GM21390 (cell line): Measurements from ENCODE around the gene SHFL.
A peak's percentile ranks its signal among the peaks of the same experiment; 100 is the strongest.

ENCODE experiments used
- ATAC-seq: cut with Tn5 transposase; IDR thresholded peaks from one replicate; pipeline ENCODE4 v1.9.1; 2021; ENCODE audit not compliant: unreplicated experiment

SHFL gene

GRCh38 chr19:10085641-10086590 lies at the start of gene SHFL:
TSS of gene SHFL (plus strand) at chr19:10086317. CDS start at chr19:10086428, 111 bp downstream.
- peak; percentile 89 for ATAC-seq

- no peak for ATAC-seq
Measured at GRCh38 chr19:10036601-10037071, 49.5 kb upstream of the SHFL start.

GRCh38 chr19:10037367-10037766 lies 48.8 kb upstream of the SHFL start:
- ATAC-seq = no peak

GRCh38 chr19:10037809-10038208 lies 48.3 kb upstream of the SHFL start:
- ATAC-seq = no peak

GRCh38 chr19:10043286-10043927 lies 42.7 kb upstream of the SHFL start:
- no peak for ATAC-seq

- ATAC-seq = no peak
Measured at GRCh38 chr19:10044390-10044789, 41.7 kb upstream of the SHFL start.

GRCh38 chr19:10045371-10045770 lies 40.7 kb upstream of the SHFL start:
- no peak for ATAC-seq

GRCh38 chr19:10049626-10050025 lies 36.5 kb upstream of the SHFL start:
- ATAC-seq = no peak

GRCh38 chr19:10052602-10053360 lies 33.3 kb upstream of the SHFL start:
- no peak for ATAC-seq

- no peak for ATAC-seq
Measured at GRCh38 chr19:10061717-10062310, 24.3 kb upstream of the SHFL start.

GRCh38 chr19:10068205-10068604 lies 17.9 kb upstream of the SHFL start:
- ATAC-seq = no peak

GRCh38 chr19:10069046-10069445 lies 17.1 kb upstream of the SHFL start:
- ATAC-seq = no peak

- ATAC-seq = no peak
Measured at GRCh38 chr19:10070730-10071446, 15.2 kb upstream of the SHFL start.

- ATAC-seq = no peak
Measured at GRCh38 chr19:10074153-10074552, 12.0 kb upstream of the SHFL start.

- ATAC-seq = no peak
Measured at GRCh38 chr19:10076535-10076934, 9.6 kb upstream of the SHFL start.

GRCh38 chr19:10078329-10078728 lies 7.8 kb upstream of the SHFL start:
- ATAC-seq = no peak

- no peak for ATAC-seq
Measured at GRCh38 chr19:10079031-10079453, 7.1 kb upstream of the SHFL start.

- ATAC-seq = no peak
Measured at GRCh38 chr19:10083911-10084310, 2.2 kb upstream of the SHFL start.

GRCh38 chr19:10084803-10085202 lies 1.3 kb upstream of the SHFL start:
- ATAC-seq = no peak

GRCh38 chr19:10086591-10087192 lies 575 bp downstream of the SHFL start:
- no peak for ATAC-seq
